Large intestine (tissue), 3 donors: ENCODE data around the gene LSS. TPM values are rescaled to one million over a fixed set of nuclear protein-coding genes. Genes with fewer than 3 reads are reported as not detected.

Experiments used
- DNase-seq, 2 donors: peaks; one replicate each; pipeline versions ENCODE4 v3.0.0 to v3.0.0-alpha.2; 2013
- H3K27ac ChIP-seq: one replicate; pipeline ENCODE4 v1.5.1; 2013; ENCODE audit warnings: low read length
- H3K27me3 ChIP-seq: 2 replicates; pipeline ENCODE4 v1.6.1; 2013; ENCODE audit warnings: low read length; ENCODE audit not compliant: control insufficient read depth, insufficient read depth
- H3K36me3 ChIP-seq: 2 replicates; pipeline ENCODE4 v1.6.1; 2013; ENCODE audit warnings: low read length; ENCODE audit not compliant: control insufficient read depth, insufficient read depth
- H3K4me1 ChIP-seq: one replicate; pipeline ENCODE4 v1.6.1; 2013; ENCODE audit warnings: low read length; ENCODE audit not compliant: control insufficient read depth, insufficient read depth
- H3K4me3 ChIP-seq: one replicate; pipeline ENCODE4 v1.5.1; 2013; ENCODE audit warnings: low read length
- H3K9me3 ChIP-seq: one replicate; pipeline ENCODE4 v1.6.1; 2013; ENCODE audit warnings: mild to moderate bottlenecking, low read depth, low read length, moderate library complexity; ENCODE audit not compliant: control insufficient read depth
- WGBS: methylation state at CpG from one replicate; pipeline ENCODE4 v1.1.5; 2013; ENCODE audit warnings: low lambda C conversion rate; ENCODE audit not compliant: insufficient coverage; 5-methylcytosine and 5-hydroxymethylcytosine counted together
- polyA plus RNA-seq: library from polyadenylated mRNA; unstranded; fragments of 120-200 nt; gene quantifications from one replicate; pipeline ENCODE4 v1.2.1, GENCODE V29; 2013

The LSS gene
- polyA plus RNA-seq, 1 donor, result 33.3 TPM

DNA sequence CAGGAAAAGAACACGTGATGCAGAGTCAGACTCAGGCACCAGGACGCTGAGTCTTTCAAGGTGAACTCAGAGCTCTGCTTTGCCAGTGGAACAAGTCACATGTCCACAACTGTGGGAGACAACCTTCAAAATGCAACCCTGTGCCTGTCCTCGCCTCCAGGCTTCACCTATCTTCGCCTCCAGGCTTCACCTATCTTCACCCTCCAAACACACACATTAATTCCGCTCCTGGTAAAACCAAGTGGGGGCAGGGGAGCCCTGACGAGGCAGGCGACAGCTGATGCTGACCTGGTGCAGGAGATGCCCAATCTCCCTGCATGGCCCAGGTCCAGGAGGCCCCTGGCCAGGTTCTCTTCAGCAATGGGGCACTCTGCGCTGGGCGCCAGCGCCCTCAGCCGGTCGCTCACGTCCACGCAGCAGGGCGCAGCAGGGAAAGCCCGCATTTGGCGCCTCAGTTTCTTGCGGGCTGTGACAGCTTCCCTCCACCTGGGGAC, 28.0 kb upstream of the LSS start:
- Histone ChIP-seq H3K4me3 (no peak overlapping the region), H3K27me3 (no peaks in the 10 kb centered on the region), H3K9me3 (no peaks in the 10 kb centered on the region), H3K36me3 (peaks cover 78% of the 10 kb centered on the region), H3K27ac (no peak overlapping the region), H3K4me1 (no peaks in the 10 kb centered on the region)
- DNase-seq, result no peak
- WGBS, result no CpG with 5 or more reads among the region's 18 CpGs

DNA sequence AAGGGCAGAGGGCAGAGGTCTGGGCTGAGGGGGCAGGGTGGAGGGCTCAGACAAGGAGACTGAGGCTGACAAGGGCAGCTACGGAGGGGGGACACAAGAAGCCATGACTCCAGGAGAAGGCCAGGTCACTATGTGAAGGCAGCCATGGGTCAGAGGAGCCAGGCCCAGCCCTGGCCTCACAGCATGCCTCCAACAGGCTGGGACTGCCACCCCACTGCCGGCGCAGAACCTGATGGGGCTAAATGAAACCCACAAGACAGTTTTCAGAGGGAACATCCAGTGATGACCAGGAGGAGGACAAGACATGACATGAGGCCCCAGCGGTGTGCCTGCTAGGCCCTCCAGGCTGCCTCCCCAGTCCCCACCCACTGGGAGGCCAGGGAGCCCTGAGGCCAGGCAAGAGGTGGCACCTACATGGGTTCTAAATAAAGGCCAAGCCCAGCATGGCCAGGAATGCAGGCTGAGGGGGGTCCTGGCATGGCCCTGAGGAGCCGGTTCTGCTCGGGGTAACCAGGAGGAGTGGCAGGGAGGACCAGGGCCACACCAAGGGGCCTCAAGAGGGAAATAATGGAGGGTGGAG, 27.3 kb upstream of the LSS start:
- Histone ChIP-seq H3K4me1 (no peaks in the 10 kb centered on the region), H3K36me3 (peaks cover 79% of the 10 kb centered on the region), H3K9me3 (no peaks in the 10 kb centered on the region), H3K27ac (no peak overlapping the region), H3K4me3 (no peak overlapping the region), H3K27me3 (no peaks in the 10 kb centered on the region)
- DNase-seq, result no peak
- WGBS, result no CpG with 5 or more reads among the region's 6 CpGs

DNA sequence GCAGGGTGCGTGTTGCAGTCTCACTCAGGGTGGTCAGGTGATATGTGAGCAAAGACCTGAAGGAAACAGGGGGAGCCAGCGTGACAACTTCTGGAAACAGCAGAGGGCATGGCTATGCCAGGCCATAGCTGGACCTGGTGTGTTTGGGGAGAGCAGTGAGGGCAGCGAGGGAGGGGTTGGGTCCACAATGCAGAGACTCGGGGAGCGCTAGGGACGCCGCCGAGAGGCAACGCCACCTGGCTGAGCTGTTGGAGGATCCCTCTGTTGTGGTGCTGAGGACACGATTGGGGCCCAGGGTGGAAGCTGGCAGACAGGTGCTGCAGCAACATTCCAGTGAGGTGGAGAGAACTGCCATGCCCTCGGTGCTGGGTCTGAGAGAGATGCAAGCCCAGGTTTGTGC, 26.6 kb upstream of the LSS start:
- no peaks in the 10 kb centered on the region for H3K27me3 ChIP-seq
- no CpG with 5 or more reads among the region's 11 CpGs for WGBS
- no peak for DNase-seq
- H3K27ac ChIP-seq, result no peak overlapping the region
- H3K4me1 ChIP-seq, result no peaks in the 10 kb centered on the region
- no peak overlapping the region for H3K4me3 ChIP-seq
- no peaks in the 10 kb centered on the region for H3K9me3 ChIP-seq
- peaks cover 78% of the 10 kb centered on the region for H3K36me3 ChIP-seq

DNA sequence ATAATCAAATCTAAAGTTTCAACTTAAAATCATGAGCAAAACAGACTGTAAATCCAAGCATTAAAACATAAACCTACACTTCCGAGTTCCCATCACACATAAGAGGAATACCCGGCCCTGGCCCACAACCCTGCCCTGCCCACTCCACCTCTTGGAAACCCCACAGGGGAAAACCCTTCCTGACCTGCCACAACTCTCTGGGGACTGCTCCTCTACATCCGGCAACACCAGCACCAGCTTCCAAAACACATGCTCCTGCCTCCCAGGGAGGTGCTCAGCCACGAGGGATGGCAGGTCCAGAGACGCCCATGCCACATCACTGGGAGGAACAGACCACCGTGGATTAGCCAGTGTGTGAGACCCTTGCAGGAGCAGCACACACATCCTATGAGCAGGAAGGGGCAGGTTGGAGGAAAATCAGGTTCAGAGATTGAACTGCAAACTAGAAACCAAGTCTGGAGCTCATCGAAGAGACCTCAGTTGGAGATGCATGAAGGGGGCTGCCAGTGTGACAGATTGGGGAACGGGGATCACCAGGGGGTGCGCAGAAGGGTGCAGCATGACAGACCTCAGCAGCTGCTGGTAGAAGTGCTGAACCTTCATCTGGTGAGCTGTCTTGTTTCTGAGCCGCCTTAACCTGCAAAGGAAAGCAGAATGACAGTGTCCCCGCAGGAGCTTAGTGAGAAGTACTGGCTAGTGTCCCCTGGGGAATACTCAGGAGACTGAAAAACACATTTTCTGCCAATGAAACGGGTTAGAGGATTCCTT, 25.8 kb upstream of the LSS start:
- Histone ChIP-seq H3K27ac (no peak overlapping the region), H3K9me3 (no peaks in the 10 kb centered on the region), H3K4me3 (no peak overlapping the region), H3K36me3 (peaks cover 80% of the 10 kb centered on the region), H3K27me3 (no peaks in the 10 kb centered on the region), H3K4me1 (no peaks in the 10 kb centered on the region)
- no peak for DNase-seq
- WGBS, result 100% methylated on average over 1 of the region's 12 CpGs

DNA sequence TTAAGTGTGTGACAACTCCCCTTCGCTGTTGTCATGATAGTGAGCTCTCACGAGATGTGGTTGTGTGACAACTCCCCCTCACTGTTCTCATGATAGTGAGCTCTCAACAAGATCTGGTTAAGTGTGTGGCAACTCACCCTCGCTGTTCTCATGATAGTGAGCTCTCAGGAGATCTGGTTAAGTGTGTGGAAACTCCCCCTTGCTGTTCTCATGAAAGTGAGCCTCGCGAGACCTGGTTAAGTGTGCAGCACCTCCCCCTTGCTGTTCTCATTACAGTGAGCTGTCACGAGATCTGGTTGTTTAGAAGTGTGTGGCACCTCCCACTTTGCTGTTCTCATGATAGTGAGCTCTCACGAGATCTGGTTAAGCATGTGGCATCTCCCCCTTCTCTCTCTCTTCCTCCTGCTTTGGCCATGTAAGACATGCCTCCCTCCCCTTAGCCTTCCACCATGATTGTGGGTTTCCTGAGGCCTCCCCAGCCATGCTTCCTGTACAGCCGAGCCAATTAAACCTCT, 25.1 kb upstream of the LSS start:
- no CpG with 5 or more reads among the region's 8 CpGs for WGBS
- Histone ChIP-seq H3K4me1 (no peaks in the 10 kb centered on the region), H3K27me3 (no peaks in the 10 kb centered on the region), H3K4me3 (no peak overlapping the region), H3K9me3 (no peaks in the 10 kb centered on the region), H3K36me3 (peaks cover 81% of the 10 kb centered on the region), H3K27ac (no peak overlapping the region)
- no peak for DNase-seq

DNA sequence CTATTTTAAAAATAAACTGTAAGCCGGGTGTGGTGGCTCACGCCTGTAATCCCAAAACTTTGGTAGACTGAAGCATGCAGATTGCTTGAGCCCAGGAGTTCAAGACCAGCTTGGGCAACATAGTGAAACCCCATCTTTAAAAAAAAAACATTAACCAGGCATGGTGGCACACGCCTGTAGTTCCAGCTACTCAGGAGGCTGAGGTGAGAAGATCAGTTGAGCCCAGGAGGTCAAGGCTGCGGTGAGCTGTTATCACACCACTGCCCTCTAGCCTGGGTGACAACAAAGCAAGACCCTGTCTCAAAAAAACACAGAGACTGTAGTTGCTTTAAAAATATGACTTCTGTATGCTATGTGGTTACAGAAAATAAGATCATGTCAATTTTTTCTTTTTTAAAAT, 24.3 kb upstream of the LSS start:
- no peaks in the 10 kb centered on the region for H3K9me3 ChIP-seq
- no peak for DNase-seq
- no peak overlapping the region for H3K27ac ChIP-seq
- no peak overlapping the region for H3K4me3 ChIP-seq
- peaks cover 79% of the 10 kb centered on the region for H3K36me3 ChIP-seq
- no peaks in the 10 kb centered on the region for H3K27me3 ChIP-seq
- no peaks in the 10 kb centered on the region for H3K4me1 ChIP-seq
- no CpG with 5 or more reads among the region's 4 CpGs for whole genome bisulfite sequencing

DNA sequence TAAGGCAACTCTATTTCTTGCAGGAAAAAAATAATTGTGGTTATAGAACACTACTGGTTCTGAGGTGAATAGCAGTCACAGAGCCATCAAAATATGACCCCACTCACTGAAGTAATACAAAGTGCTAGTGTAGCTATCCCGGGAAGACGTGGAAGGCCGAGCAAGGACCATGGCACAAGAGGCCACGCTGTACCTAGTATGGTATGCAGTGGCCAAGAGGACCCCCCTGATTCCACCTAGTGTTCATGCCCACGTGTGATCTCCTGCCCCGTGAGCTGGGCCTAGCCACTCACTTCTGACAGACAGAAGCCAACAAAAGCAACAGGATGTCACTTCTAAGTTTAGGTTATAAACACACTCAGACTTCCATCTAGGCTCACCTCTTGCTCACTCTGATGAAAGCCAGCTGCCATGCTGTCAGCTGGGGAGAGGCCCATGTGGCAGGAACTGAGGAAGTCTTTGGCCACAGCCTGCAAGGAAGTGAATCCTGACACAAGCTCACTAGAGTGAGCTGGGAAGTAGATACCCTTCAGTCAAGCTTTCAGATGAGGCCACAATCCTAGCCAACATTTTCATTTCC, 21.7 kb upstream of the LSS start:
- Histone ChIP-seq H3K4me1 (no peaks in the 10 kb centered on the region), H3K27me3 (no peaks in the 10 kb centered on the region), H3K4me3 (no peak overlapping the region), H3K36me3 (peaks cover 77% of the 10 kb centered on the region), H3K9me3 (no peaks in the 10 kb centered on the region), H3K27ac (no peak overlapping the region)
- DNase-seq, result no peak
- WGBS, result no CpG with 5 or more reads among the region's 6 CpGs

DNA sequence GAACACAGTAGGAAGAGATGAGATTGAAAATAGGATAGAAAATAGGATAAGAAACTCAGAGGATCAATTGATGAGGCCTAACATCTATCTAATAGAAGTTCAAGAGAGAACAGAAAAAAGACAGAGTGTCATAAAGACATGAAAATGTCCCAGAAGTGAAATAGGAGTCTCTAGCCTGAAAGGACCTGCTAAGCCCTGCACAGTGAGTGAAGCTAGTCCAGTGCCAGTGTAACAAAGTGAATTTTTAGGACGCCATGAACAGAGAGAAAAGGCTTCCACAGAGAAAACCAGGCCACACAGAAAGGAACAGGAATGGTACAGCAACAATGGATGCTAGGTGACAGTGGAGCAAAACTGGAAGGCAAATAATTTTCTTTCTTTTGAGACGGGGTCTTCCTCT, 20.3 kb upstream of the LSS start:
- no peak for DNase-seq
- H3K36me3 ChIP-seq, result peaks cover 79% of the 10 kb centered on the region
- H3K9me3 ChIP-seq, result no peaks in the 10 kb centered on the region
- no CpG with 5 or more reads among the region's 2 CpGs for WGBS
- H3K4me3 ChIP-seq, result no peak overlapping the region
- H3K27me3 ChIP-seq, result no peaks in the 10 kb centered on the region
- no peaks in the 10 kb centered on the region for H3K4me1 ChIP-seq
- H3K27ac ChIP-seq, result no peak overlapping the region

DNA sequence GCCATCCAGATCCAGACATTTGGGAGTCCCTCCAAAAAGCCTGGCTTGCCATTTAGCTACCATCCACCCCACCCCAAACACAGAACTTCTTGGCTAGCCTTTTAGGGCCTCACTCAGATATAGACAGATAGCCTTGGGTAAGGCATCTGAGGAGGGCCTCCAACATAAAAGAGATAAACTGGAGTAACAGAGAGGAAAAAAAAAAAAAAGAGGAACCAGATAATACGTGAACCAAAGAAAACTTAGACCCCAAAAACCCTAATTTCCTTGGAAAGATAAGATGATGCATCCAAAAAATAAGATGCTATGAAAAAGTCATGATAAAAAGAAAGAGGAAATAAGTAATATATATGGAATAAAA, 19.8 kb upstream of the LSS start:
- Histone ChIP-seq H3K4me1 (no peaks in the 10 kb centered on the region), H3K4me3 (no peak overlapping the region), H3K27me3 (no peaks in the 10 kb centered on the region), H3K9me3 (no peaks in the 10 kb centered on the region), H3K27ac (no peak overlapping the region), H3K36me3 (peaks cover 80% of the 10 kb centered on the region)
- WGBS, result 100% methylated on average over 1 of the region's 1 CpG
- no peak for DNase-seq

DNA sequence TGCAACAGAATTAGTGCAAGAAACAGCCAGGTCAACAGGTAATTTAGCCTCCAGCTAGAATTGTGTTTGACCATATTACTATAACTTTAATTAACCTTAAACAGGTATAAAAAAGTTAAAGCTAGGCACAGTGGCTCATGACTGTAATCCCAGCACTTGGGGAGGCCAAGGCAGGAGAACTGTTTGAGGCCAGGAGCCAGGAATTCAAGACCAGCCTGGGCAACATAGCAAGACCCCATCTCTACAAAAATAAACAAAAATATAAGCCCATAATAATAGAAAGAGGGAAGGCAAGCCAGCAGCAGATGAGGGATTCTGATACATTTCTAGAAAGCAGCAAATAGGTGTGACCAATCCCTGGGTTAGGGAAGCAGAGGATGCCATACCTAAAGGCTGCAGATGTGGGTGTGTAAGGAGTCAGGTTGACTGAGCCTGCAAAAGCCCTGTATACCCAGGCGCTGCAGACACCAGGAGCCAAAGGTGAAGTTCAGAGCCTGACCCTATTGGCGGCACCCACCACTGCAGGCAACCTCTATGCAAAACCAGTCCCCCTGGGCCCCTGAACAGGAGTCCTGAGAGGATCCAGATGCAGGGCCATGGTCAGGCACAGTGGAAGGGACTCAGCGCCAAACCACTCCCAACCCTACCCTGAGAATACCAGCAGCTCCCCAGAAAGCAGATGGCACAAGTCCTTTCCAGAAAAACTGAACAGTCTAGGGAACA, 19.3 kb upstream of the LSS start:
- Histone ChIP-seq H3K36me3 (peaks cover 83% of the 10 kb centered on the region), H3K27ac (no peak overlapping the region), H3K9me3 (no peaks in the 10 kb centered on the region), H3K27me3 (no peaks in the 10 kb centered on the region), H3K4me1 (no peaks in the 10 kb centered on the region), H3K4me3 (no peak overlapping the region)
- no peak for DNase-seq
- WGBS, result no CpG with 5 or more reads among the region's 3 CpGs
